C4-2B (cell line): ENCODE data around the gene AHDC1.

Experiments used
- ZFX ChIP-seq: fragments of 450-650 bp; IDR thresholded peaks from 2 replicates; pipeline ENCODE4 v1.6.1; 2017
- TF ChIP-seq, protein P1 (sequence below): fragments of 450-650 bp; conservative IDR thresholded peaks from 2 replicates; pipeline ENCODE4 v1.5.1; 2017; ENCODE audit warnings: mild to moderate bottlenecking

DNA sequence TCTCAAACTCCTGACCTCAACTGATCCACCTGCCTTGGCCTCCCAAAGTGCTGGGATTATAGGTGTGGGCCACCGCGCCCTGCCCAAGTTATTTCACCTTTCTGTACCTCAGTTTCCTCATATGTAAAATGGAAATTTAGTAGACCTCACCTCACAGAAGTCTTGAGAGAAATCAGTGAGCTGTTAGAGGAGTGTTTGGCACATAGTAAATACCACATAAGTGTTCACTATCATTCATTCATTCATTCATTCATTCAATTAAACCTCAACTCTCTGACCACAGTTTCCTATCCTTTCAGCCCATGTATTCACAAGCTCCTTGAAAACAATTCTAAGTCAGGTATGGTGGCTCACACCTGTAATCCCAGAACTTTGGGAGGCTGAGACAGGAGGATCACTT is 34.9 kb upstream of the AHDC1 start:
- TF ChIP-seq, protein P1, sequence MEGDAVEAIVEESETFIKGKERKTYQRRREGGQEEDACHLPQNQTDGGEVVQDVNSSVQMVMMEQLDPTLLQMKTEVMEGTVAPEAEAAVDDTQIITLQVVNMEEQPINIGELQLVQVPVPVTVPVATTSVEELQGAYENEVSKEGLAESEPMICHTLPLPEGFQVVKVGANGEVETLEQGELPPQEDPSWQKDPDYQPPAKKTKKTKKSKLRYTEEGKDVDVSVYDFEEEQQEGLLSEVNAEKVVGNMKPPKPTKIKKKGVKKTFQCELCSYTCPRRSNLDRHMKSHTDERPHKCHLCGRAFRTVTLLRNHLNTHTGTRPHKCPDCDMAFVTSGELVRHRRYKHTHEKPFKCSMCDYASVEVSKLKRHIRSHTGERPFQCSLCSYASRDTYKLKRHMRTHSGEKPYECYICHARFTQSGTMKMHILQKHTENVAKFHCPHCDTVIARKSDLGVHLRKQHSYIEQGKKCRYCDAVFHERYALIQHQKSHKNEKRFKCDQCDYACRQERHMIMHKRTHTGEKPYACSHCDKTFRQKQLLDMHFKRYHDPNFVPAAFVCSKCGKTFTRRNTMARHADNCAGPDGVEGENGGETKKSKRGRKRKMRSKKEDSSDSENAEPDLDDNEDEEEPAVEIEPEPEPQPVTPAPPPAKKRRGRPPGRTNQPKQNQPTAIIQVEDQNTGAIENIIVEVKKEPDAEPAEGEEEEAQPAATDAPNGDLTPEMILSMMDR = no peak
- no peak for TF ChIP-seq ZFX
